Glomerular endothelial cell (primary cell): ENCODE measurements around the gene DTX4. TPM values are rescaled to one million over a fixed set of nuclear protein-coding genes. Genes with fewer than 3 reads are reported as not detected.

ENCODE experiments used
- DNase-seq: peaks from one replicate; pipeline ENCODE4 v3.0.0-alpha.2; 2011; ENCODE audit warnings: low read depth, low spot score; ENCODE audit errors: extremely low read depth
- total RNA-seq: library from RNA; depleted of rRNA; stranded (reverse); fragments of >200 nt; gene quantifications from 2 replicates; pipeline ENCODE4 v1.2.3, GENCODE V29; 2015

The DTX4 gene
- total RNA-seq, 1 donor from 2014 or later, result 1.2 TPM

DNA sequence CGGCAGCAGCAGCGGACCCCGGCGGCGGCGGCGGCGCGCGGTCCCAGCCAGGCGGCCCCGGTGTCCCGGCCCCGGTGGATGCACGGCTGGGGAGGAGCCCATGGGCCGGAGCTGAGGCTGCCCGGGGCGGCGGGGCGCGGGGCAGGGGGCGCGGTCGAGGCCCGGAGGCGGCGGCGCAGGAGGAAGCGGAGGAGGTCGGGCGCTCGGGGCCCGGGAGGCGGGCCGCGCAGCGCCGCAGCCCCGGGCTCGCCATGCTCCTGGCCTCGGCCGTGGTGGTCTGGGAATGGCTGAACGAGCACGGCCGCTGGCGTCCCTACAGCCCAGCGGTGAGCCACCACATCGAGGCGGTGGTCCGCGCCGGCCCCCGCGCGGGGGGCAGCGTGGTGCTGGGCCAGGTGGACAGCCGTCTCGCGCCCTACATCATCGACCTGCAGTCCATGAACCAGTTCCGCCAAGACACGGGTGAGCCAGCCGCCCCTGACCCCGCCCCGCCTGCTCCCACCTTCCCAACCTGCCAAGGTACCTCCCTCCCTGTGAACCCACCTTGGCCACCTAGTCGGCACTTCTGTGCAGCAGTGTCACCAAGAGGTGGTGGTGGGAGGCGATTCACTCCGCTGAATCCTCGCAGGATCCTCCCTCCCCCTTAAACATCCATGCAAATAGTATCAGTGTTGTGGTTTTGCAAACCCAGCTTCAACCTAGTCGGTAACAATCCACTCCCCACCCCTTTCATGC lies 580 bp downstream of the DTX4 start:
- DNase-seq, result no peak

DNA sequence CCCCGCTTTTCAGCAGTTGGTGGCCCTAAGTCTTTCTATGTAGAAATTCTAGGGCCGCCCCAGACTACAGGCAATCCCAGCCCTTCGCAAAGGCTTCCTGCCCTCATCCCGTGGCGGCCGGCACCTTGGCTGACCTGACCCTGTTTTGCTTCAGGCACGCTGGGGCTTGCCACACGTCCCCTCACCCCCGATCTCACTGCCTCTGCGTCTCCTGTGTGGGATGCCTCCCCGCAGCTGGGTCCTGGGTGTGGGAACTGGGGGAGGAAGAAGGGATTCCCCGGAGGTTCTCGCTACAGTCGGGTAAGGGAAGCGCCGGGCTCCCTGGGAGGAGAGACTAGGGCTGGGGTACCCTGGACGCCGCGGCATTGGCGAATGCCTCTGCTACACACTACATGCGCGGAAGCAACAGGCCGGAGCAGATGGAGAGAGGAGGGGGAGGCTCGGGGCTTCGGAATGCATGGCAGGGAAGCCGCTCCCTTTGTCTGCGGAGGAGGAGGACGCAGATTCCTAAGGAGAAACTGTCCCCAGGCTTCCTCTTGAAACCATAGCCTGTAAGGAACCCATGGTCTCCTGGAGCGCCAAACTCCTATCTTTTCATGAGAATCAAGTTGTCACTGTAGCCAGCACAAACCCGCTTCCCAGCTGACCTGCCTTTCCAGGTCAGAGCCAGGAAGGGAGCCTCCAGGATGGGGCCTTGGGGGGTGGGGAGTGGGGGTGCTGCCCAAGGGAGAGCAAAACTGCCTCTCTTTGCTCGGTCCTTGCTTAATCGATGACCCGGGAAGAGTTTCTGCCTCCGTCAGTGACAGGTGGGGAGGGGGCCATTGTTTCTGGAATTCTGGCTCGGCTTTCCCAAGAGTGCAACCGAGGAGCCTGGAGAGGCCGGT lies 1.4 kb downstream of the DTX4 start:
- DNase-seq, result no peak

DNA sequence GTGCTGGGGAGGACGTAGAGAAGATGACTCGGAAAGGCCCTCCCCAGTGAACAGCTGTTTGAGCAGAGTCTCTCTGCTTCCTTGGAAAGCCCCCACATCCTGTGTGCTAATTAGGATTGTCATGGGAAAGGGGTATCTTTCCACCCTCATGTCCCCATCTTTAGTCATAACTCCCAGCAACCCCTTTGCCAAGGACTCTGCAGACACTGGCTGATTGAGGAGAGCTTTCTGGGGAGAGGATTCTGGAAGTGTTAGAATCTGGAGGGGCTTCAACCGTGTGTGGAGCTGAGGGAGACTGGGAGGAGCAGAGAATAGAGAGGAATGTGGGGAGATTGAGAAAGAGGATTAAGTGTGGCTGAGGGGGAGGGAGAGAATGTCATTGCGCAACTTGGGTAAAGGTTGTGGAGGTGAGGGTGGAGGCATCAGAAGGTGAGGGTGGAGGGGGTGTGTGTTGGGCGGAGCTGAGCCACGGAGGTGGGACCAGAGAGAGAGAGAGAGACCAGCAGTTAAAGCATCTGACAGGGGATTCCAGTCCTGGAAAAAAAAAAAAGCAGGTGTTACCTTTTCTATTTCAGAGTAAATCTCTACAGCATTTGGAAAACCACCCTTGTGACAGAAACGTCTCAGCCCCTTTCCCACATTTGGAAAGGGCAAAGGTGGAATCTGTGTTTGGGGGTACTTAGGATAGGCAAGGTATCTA lies 2.2 kb downstream of the DTX4 start:
- no peak for DNase-seq

DNA sequence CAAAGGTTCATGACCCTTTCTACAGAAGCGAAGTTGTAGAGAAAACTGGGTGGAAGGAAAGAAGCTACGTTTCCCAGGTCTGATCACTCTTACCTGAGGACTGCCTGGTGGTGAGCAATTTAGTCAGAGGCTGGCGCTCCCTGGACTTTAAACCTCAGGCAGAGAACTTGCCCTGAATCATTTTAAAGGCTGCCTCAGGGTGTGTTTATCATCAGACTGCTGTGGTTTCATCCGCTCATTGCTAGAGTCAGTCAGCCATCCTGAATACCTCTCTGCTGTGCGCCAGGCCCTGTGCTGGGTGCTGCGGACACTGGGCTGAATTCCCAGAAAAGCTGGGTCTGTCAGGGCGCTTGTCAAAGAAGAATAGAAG lies 2.7 kb downstream of the DTX4 start:
- DNase-seq, result no peak

DNA sequence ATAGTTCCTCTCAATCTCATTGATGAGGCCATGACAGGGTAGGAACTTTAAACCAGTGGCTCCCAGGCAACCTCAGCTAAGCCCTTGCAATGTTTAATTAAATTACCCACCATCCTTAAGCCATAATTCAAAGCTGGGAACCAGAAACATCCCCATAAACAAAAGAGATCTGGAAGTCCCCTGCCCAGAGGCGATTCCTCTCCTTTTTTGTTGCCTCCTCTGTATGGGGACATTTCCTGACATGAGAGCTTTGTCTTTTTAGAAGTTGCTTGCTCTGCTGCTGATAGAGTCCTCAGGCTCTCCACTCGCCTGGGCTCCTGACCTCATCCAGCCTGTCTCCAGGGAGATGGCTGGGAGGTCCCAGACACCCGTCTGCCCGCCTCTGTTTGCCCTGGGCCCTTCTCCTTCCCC lies 3.2 kb downstream of the DTX4 start:
- DNase-seq, result no peak

DNA sequence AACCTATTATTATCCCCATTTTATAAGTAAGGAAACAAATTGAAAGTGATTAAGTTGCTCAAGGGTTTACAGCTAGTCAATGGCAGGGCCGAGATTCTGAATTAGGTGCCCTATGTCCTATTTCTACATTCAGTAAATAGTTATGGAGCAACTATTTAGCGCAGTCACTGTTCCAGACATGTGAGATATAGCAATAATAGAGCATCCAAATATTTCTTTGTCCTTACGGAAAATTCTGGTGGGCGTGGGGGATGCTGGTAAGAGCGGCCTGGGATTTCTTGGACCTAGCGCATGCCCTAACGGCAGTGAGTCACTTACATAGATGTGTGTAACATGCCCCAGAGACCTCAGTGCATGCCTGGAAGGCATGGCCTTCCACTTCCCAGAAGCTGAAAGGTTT lies 4.4 kb downstream of the DTX4 start:
- no peak for DNase-seq

DNA sequence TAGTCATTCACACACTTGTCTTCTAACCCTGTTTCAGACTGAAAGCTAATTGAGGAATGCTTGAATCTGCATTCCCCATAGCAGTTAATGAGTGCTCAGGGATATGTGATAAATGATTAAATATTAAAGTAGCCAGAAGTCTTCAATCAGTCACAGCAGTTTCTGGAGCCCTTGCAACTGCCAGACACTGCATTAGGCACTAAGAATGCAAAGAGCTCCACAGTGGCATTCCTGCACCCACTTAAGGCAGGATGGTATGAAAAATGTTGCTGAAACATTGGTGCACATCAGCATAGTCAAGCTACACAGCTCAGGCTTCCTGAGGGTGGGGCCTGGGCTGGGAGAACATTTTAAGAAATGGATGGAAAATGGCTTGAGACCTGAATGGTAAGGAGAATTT lies 6.5 kb downstream of the DTX4 start:
- DNase-seq, result no peak

DNA sequence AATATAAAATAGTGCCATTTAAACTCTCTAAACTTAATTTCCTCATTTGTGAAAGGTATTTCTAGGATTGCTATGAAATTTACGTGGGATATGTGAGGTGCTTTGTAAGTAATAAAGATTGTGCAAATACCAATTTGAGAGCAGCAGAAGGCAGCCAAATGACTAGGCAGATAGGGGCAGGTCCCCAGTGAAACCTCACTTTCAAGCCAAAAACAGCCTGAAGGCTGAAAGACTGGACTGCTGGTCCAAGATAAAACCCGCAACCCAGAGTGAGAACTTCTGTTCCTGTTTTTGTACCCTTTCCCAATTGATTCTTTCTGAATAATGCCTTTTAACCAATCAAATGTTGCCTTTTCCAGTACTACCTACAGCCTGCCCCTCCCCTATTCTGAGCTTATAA lies 7.2 kb downstream of the DTX4 start:
- DNase-seq, result no peak

DNA sequence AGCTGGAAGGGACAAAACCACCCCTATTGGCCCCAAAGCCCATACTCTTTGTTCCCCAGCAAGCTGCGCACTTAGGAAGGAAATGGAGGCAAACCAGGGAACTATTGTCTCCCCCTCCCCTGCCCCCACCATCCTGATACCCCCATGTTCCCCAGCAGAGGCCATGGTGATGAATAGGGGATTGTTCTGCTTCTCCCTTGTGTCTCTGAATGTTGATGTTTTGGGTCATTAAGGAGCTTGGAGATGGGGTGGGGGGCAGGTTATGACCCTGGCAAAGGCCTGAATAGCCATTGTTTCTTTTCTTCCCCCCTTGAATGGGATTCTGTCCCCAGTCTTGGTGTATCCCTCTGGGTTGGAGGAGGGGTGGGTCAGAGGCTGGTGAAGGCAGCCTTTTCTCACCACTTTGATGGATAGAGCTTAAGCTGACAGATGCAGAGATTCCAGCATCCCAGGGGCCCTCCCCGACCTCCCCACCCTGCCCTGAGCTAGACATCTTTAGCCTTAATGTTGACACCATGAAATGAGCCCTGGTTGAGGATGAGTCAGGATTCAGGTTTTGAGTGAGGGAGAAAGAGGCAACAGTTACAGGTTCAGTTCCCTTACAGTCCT lies 8.3 kb downstream of the DTX4 start:
- no peak for DNase-seq

DNA sequence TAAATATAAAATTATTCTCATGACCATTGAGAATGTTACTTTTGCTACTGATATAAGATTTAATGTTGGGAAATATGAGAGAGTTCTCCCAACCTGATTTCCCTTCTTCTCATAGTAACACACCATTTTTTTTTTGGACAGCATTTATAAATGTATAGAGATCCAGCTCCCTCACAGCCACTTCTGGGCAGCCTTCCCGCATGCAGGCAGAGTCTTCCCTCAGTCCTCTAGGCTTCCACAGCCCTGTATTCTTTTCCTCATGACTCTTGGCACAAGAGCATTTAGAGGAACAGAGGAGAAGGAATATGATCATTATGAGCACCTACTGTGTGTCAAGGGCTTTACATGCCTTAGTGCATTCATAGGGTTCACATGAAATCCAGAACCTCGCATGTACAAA lies 9.0 kb downstream of the DTX4 start:
- no peak for DNase-seq

DNA sequence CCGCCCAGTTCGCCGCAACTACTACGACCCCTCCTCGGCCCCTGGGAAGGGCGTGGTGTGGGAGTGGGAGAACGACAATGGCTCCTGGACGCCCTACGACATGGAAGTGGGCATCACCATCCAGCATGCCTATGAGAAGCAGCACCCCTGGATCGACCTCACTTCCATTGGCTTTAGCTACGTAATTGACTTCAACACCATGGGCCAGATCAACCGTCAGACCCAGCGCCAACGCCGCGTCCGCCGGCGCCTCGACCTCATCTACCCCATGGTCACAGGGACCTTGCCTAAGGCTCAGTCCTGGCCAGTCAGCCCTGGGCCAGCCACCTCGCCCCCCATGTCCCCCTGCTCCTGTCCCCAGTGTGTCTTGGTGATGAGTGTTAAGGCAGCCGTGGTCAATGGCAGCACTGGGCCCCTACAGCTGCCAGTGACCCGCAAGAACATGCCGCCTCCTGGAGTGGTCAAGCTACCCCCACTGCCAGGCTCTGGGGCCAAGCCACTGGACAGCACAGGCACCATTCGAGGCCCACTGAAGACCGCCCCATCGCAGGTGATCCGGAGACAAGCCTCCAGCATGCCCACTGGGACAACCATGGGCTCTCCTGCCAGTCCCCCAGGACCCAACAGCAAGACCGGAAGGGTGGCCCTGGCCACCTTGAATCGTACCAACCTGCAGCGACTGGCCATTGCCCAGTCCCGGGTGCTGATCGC lies 10.0 kb downstream of the DTX4 start:
- no peak for DNase-seq

DNA sequence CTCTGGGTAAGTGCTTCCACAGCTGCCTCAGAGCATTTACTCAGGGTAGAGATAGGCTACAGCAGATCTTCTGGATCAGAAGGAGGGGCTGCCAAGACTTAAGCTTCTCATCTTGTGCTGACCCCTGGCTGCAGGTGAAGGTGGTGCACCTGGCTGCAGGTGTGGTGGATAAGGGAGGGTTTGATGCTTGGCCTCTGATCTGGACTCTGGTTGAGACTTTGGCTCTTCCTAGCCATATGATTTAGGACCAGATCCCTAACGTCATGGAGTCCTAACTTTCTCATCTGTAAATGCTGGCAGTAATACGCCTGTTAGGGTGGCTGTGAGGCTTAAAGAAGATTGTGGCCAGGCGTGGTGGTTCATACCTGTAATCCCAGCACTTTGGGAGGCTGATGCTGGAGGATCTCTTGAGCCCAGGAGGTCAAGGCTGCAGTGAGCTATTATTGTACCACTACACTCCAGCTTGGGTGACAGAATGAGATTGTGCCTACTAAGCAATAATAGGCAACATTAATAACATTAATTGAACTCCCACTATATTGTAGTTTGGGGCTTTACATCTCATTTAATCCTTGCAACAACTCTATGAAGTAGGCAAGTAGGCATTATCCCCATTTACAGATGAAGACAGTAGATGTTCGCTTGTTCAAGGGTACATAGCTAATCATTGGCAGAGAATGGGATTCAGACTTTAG lies 10.7 kb downstream of the DTX4 start:
- no peak for DNase-seq

DNA sequence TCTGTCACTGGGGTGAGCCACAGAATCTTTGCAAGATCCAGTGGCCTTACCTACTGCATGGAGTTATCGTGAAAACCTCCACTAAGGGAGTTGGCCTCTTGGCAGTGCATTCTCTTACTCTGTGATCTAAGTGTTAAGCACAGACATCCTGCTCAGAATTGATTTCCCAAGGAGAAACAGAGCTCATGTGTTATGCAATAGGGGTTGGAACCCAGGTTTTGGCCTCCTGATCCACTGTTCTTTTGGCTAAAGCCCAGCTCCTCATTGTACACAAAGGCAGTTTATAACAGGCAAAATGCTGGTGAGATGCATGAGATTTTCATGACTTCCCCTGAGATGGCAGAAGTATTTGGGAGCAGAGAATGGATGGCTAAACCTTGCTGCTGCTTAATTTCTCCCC lies 11.8 kb downstream of the DTX4 start:
- DNase-seq, result no peak

DNA sequence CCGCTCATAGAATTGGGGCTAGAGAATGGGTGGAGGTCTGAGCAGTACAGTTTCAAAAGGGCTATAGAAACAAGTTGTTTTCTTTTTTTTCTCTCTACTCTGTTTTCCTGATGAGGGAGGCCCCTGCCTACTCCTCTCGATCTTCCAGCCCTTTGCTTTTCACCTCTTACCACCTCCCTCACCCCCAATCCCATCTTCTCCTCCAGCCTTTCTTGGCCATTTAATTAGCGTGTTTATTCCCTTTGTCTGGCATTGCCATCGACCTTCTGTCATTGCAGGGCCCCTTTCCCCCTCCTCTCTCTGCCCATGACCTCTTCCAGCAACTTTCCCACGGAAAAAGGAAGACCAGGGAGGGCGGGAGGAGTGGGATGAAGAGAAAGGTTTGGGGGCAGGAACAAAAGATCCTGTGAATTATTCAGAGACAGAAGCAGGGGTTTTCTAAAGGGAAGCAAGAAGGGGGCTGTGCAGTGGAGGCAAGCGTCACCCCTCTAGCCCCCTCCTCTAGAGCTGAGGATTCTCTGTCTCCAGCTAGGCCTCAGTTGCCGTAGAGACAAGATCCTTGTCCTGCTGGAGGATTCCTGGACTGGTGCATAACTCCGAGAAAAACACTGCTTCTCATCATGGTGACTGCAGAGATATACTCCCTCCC lies 12.9 kb downstream of the DTX4 start:
- DNase-seq, result no peak

DNA sequence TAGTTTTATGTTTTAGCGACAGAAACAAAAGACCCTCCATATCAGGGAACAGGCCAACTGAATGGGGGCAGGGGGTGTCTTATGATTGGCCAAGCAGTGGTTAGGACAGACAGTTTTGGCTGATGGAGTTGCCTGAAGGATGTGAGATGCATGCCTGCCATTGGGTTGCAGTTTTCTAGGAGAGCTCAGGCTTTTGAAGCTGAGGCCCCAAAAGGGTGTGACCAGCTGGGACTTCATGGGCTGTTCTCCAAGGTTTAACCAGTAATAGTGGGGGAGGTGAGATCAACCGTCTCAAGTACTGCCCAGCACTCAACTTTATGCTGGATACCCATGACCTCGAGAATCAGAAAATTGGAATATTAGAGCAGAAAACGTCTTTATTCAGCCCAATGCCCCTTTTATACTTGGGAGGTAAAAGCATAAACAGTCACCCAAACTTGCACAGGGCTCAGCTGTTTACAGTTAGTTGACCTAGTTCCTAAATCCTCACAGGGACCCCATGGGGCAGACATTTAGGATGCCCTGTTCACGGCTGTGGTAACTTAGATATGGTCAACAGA lies 13.5 kb downstream of the DTX4 start:
- DNase-seq, result no peak

DNA sequence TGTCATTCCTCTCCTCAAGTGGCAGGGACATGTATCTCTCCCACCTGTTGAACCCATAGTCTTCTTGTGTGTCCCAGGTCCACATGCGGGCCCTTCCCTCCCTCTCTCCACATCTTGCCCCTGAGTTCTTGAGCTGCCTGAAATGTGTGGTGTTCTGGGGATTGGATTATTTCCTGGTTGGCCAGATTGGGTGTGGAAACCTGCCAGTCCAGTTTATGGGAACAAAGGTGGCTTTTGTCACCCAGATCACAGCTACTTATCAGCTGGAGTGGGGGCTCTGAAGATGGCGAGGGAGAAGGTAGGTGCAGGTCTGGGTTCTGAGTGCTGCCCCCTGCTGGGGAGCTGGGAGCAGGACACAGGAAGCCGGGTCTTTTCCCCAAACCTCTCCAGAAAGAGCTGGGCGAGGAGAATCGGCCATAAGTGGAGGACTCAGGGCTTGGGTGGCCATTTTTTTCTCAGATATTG lies 14.2 kb downstream of the DTX4 start:
- no peak for DNase-seq

DNA sequence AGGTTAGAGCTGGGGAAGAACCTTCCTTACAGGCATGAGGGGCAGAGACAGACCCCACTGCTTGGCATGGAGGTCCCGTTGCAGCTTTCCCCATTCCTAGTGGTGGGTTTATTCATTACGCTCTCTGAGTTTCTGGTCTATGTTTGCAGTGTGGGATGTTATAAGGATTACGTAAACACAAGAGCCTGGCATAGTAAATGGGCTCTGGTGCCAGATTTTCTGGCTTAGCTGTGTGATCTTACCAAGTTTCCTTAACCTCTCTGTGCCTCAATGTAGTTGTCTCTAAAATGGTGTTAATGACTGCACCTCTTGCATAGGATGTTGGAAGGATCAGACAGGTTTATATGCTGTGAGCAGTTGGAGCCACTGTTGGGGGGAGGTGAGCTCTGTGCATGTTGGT lies 15.1 kb downstream of the DTX4 start:
- no peak for DNase-seq

DNA sequence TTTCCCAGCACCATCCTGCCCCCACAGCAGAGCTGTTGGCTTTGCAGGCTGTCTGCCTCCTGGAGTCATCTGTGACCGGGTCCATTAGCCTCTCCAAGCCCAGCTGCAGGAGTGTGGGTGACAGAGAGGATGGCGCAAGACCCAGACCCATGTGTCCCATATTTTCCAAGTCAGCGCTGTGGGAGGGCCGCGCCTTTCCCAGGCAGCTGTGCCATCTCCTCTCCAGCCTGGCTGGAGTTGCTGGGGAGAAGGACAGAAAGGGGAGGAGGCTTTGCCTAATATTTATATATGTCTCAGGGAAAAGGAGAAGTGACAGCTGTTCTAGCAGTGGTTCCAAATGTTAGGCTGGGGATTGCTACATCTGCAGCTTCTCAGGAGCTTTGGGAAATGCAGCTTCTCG lies 15.7 kb downstream of the DTX4 start:
- DNase-seq, result no peak

DNA sequence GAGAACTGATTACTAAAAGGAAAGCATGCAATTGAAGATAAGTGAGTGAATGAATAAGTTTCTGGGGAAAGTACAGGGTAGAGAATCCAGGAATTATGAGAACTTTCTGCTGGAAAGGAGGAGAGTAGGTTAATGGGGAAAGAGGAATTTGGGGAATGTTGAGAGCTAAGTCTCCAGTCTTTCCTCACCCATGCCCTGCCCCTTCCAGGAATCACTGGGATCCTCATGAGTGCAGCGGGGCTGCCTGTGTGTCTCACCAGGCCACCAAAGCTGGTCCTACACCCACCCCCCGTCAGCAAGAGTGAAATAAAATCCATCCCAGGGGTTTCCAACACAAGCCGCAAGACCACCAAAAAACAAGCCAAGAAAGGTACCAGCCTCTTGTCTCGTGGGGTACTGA lies 17.0 kb downstream of the DTX4 start:
- no peak for DNase-seq
